Activated CD4-positive, alpha-beta T cell treated with anti-CD3 and anti-CD28 coated beads, Interleukin-2, amount 10 ng/mL, durations not matched to agents 7 days and 5 days (primary cell): ENCODE data around the gene HAPLN3. TPM values are rescaled to one million over a fixed set of nuclear protein-coding genes. Genes with fewer than 3 reads are reported as not detected.
A peak's percentile ranks its signal among the peaks of the same experiment; 100 is the strongest.

Source experiments
- CTCF ChIA-PET: fragments of 350-600 bp; sonication (Branson Sonifier 250); formaldehyde crosslinking; loops from one replicate; lab custom pipeline; 2021; ENCODE audit warnings: antibody characterized with exemption; lab: Charles Lee
- POLR2A ChIA-PET: fragments of 350-600 bp; sonication (Branson Sonifier 250); formaldehyde crosslinking; loops from one replicate; lab custom pipeline; 2021; ENCODE audit warnings: antibody characterized with exemption; lab: Charles Lee
- DNase-seq: peaks from one replicate; pipeline ENCODE4 v3.0.0-alpha.2; 2020
- H3K27ac Mint-ChIP-seq: one replicate; pipeline ENCODE4 v1.8.0; 2021; ENCODE audit warnings: mild to moderate bottlenecking, moderate library complexity, mixed read lengths
- H3K27me3 Mint-ChIP-seq: one replicate; pipeline ENCODE4 v1.8.0; 2021; ENCODE audit warnings: mixed read lengths
- H3K36me3 Mint-ChIP-seq: one replicate; pipeline ENCODE4 v1.8.0; 2021; ENCODE audit warnings: low read depth, mixed read lengths
- H3K4me1 Mint-ChIP-seq: one replicate; pipeline ENCODE4 v1.8.0; 2021; ENCODE audit warnings: mixed read lengths
- H3K4me3 Mint-ChIP-seq: one replicate; pipeline ENCODE4 v1.8.0; 2021; ENCODE audit warnings: mild to moderate bottlenecking, moderate library complexity, mixed read lengths
- H3K9me3 Mint-ChIP-seq: one replicate; pipeline ENCODE4 v1.8.0; 2021; ENCODE audit warnings: mixed read lengths
- total RNA-seq, 2 experiments: library from RNA; stranded (reverse); gene quantifications; one replicate each; pipeline ENCODE4 v1.2.3, GENCODE V29; 2021

The HAPLN3 gene
- total RNA-seq, 2 experiments from 2014 or later: 75.4 to 86.1 TPM

DNA sequence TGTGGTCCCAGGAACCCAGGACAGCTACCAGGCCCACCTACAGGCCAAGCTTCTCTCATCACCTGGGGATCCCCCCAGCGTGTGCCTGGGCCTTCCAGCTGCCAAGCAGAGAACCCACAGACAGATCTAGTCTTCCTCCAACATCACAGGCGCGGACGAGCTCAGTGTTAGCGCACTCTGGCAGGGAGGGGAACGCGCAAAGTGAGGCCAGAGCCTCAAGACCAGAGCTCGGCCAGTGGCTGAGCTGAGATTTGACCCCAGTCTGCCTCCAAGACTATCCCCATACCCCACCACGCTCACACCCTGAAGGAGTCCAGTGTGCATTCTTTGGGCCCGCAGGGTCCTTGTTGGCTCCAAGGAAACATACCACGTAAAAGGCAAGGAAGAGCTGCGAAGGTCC is 12.8 kb upstream of the HAPLN3 start:
- Mint-ChIP-seq H3K27ac (peak overlapping the region; percentile 39), H3K36me3 (peaks cover 29% of the 10 kb centered on the region), H3K27me3 (no peaks in the 10 kb centered on the region), H3K4me3 (no peak overlapping the region), H3K9me3 (no peaks in the 10 kb centered on the region), H3K4me1 (peaks cover 42% of the 10 kb centered on the region)
- ChIA-PET POLR2A (no interaction called here), CTCF (interaction anchor here (0.8 to 1.7 kb wide), 3 partner anchors 8 to 13 kb away, joined by 3 to 10 read pairs (median 3); partner anchors contain the start of gene HAPLN3)
- DNase-seq: no peak

DNA sequence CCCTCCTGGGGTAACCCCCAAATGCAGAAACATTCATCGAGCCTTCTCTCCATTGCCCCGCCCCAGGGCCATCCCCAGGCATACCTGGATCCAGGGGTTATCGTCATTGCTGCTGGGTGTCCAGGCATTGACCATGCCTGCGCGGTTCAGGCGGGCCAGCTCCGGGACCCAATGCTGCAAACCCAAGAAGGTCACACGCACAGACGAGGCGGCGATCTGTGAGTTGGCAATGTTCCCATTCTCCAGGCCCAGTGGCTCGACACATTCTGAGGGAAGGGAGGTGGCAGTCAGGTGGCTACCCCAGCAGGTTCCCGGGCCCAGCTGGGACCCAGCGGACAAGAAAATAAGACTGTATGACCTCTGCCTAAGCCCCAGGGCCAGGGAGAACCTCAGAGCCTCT is 11.8 kb upstream of the HAPLN3 start:
- no peak overlapping the region for H3K4me3 Mint-ChIP-seq
- CTCF ChIA-PET: interaction anchor here (0.8 kb wide), 1 partner anchor 9 kb away, joined by 3 read pairs; no protein-coding TSS in a partner anchor
- peaks cover 29% of the 10 kb centered on the region for H3K36me3 Mint-ChIP-seq
- no peaks in the 10 kb centered on the region for H3K27me3 Mint-ChIP-seq
- DNase-seq: no peak
- POLR2A ChIA-PET: no interaction called here
- H3K27ac Mint-ChIP-seq: peak overlapping the region; percentile 60
- no peaks in the 10 kb centered on the region for H3K9me3 Mint-ChIP-seq
- peaks cover 44% of the 10 kb centered on the region for H3K4me1 Mint-ChIP-seq

DNA sequence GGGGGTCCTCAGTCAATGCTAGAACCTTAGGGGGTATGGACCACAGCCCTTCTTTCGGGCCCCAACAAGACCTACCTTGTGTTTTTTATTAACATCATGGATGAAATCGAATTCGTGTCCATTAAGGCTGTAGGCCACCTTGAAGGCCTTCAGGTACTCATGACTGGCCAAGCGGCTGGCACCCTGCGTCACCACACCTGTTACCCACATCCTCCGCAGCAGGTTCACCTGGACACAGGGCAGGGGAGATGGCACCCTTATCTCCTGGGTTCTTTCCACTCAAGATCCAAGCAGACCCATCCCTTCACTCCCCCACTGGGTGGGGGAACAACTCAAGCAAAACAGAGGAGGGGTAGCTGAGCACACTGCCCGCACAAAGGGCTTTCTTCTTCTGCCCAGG is 11.2 kb upstream of the HAPLN3 start:
- ChIA-PET CTCF (interaction anchor here (0.6 to 3.4 kb wide), 2 partner anchors 11 to 297 kb away, joined by 3 to 45 read pairs; no protein-coding TSS in a partner anchor), POLR2A (no interaction called here)
- H3K4me3 Mint-ChIP-seq: no peak overlapping the region
- H3K27me3 Mint-ChIP-seq: no peaks in the 10 kb centered on the region
- peak overlapping the region; percentile 60 for H3K27ac Mint-ChIP-seq
- H3K4me1 Mint-ChIP-seq: peaks cover 39% of the 10 kb centered on the region
- peaks cover 29% of the 10 kb centered on the region for H3K36me3 Mint-ChIP-seq
- no peaks in the 10 kb centered on the region for H3K9me3 Mint-ChIP-seq
- DNase-seq: no peak

DNA sequence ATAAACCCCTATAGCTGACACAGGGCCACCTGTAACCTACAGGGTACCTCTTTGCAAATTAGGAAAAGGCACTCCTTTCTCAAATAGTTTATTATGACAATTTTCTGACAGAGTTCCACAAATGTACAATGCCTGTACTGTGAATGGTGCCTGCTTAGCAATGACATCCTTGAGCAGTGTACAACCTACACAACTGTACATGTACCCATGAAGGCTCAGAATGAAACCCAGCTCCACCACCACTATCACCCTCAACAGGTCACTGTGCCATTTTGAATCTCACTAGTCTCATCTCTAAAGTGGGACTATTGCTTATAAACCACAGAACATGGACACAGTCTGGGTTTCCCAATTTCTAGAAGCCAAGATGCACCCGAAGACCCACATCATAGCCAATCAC is 10.8 kb upstream of the HAPLN3 start:
- H3K36me3 Mint-ChIP-seq: peaks cover 29% of the 10 kb centered on the region
- CTCF ChIA-PET: interaction anchor here (0.6 to 3.4 kb wide), 5 partner anchors 12 to 296 kb away, joined by 3 to 45 read pairs (median 3); no protein-coding TSS in a partner anchor
- POLR2A ChIA-PET: no interaction called here
- no peaks in the 10 kb centered on the region for H3K27me3 Mint-ChIP-seq
- H3K27ac Mint-ChIP-seq: peak overlapping the region; percentile 72
- peaks cover 38% of the 10 kb centered on the region for H3K4me1 Mint-ChIP-seq
- no peak for DNase-seq
- no peaks in the 10 kb centered on the region for H3K9me3 Mint-ChIP-seq
- H3K4me3 Mint-ChIP-seq: no peak overlapping the region

DNA sequence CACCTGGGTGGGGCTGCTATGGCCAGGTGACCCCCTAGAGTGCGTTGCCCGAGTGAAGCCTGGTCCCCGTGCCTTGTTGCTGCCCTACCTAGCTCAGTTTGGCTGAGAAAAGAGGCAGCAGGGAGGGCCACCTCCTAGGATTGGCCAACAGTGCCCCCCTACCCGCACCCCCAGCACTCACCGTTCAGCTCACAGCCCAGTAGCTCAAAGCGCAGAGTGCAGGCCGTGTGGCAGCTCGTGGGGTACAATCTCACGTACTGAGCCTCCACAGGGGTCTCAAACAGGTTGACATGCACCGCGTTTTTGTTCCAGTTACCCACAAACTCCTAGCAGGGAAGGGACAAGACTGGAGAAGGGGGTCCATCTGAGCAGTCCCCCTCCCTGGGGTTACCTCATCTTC is 10.2 kb upstream of the HAPLN3 start:
- DNase-seq: no peak
- Mint-ChIP-seq H3K4me3 (no peak overlapping the region), H3K9me3 (no peaks in the 10 kb centered on the region), H3K36me3 (peaks cover 30% of the 10 kb centered on the region), H3K27ac (peak overlapping the region; percentile 95), H3K27me3 (no peaks in the 10 kb centered on the region), H3K4me1 (peaks cover 34% of the 10 kb centered on the region)
- ChIA-PET CTCF (interaction anchor here (0.7 to 3.4 kb wide), 16 partner anchors 10 to 292 kb away, joined by 3 to 45 read pairs (median 4); partner anchors contain the start of genes ABHD2 and HAPLN3), POLR2A (no interaction called here)

DNA sequence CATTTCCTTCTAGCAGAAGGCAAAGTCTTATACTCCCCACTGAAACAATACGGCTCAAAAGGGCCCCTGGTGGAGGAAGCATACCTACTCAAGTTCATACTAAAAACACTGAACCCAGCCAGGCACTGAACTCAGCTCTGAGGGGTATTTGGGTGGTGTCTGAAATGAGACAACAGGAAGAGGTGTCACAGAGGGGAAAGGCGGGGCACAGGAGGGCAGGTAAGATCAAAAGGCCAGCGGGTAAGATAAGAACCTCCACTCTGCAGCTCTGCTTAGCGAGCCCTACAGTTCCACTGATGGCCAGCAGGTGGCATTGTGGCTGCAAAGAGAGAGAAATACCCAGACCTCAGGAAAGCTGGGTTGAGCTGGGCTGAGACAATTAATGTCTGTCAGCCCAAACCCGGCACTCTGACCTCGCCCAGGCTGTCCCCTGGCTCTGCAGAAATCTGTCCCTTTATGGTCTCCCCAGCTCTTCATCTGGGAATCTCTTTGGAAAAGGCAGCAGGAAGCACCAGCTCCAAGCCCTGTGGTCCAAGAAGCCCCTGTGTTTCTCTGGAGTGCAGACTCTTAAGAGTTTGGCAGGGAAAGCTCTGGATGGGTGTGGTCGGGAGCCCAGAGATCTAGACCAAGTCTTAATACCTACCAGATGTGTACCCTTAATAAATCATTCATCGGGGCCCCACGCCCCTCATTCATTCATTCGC is 9.4 kb upstream of the HAPLN3 start:
- peak; percentile 97 for DNase-seq
- no peaks in the 10 kb centered on the region for H3K9me3 Mint-ChIP-seq
- ChIA-PET CTCF (interaction anchor here (0.5 to 3.4 kb wide), 31 partner anchors 8 to 373 kb away, joined by 3 to 45 read pairs (median 4); partner anchors contain the start of genes ABHD2, HAPLN3, ISG20 and MFGE8), POLR2A (interaction anchor here (0.5 to 0.7 kb wide), 2 partner anchors 9 to 70 kb away, joined by 3 read pairs; partner anchors contain the start of gene HAPLN3)
- no peaks in the 10 kb centered on the region for H3K27me3 Mint-ChIP-seq
- H3K36me3 Mint-ChIP-seq: peaks cover 29% of the 10 kb centered on the region
- peak overlapping the region; percentile 95 for H3K27ac Mint-ChIP-seq
- H3K4me1 Mint-ChIP-seq: peaks cover 34% of the 10 kb centered on the region
- peak overlapping the region; percentile 28 for H3K4me3 Mint-ChIP-seq

DNA sequence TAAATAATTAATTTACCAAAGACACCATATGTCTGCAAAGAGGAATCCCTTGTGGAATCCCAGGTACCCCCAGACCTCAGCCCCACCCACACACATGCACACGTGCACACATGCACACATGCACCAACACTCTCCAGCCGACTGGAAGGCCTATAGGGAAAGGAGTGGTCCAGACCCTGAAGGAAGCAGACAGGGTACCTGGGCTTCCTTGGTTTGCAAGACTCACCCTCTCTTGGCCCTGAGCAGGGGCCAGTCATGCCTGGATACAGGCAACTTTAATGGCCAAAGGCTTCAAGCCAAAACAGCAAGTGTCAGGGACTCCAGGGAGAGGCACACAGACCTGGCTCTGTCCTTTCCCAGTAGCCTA is 8.9 kb upstream of the HAPLN3 start:
- ChIA-PET CTCF (interaction anchor here (0.9 to 3.4 kb wide), 24 partner anchors 9 to 295 kb away, joined by 3 to 45 read pairs (median 4); partner anchors contain the start of genes ABHD2, HAPLN3, ISG20 and MFGE8), POLR2A (interaction anchor here (0.5 kb wide), 1 partner anchor 71 kb away, joined by 3 read pairs; no protein-coding TSS in a partner anchor)
- Mint-ChIP-seq H3K36me3 (peaks cover 24% of the 10 kb centered on the region), H3K4me3 (peak overlapping the region; percentile 28), H3K4me1 (peaks cover 34% of the 10 kb centered on the region), H3K27me3 (no peaks in the 10 kb centered on the region), H3K9me3 (no peaks in the 10 kb centered on the region), H3K27ac (peak overlapping the region; percentile 95)
- DNase-seq: no peak

DNA sequence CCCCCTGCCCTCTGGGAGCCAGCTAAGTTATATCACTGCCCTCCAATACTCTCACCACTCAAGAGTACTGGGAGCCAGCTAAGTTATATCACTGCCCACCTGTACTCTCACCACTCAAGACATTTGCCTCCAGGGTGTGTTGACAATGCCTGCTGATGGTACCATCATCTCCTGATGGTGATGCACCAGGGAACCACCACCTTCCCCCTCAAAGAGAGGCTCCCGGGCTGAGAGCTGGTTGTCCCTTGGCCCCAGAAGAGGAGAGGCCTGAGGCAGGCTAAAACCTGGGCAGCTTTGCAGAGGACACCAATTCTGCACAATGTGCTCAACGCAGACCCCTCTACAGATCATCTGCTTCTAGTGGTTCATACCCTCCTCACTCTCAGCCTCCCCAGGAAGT is 7.5 kb upstream of the HAPLN3 start:
- CTCF ChIA-PET: interaction anchor here (0.6 to 2.7 kb wide), 7 partner anchors 7 to 1169 kb away, joined by 3 to 20 read pairs (median 4); partner anchors contain the start of gene HAPLN3
- no peaks in the 10 kb centered on the region for H3K9me3 Mint-ChIP-seq
- H3K36me3 Mint-ChIP-seq: peaks cover 20% of the 10 kb centered on the region
- H3K27ac Mint-ChIP-seq: peak overlapping the region; percentile 95
- DNase-seq: no peak
- H3K27me3 Mint-ChIP-seq: no peaks in the 10 kb centered on the region
- POLR2A ChIA-PET: no interaction called here
- peaks cover 36% of the 10 kb centered on the region for H3K4me1 Mint-ChIP-seq
- no peak overlapping the region for H3K4me3 Mint-ChIP-seq

DNA sequence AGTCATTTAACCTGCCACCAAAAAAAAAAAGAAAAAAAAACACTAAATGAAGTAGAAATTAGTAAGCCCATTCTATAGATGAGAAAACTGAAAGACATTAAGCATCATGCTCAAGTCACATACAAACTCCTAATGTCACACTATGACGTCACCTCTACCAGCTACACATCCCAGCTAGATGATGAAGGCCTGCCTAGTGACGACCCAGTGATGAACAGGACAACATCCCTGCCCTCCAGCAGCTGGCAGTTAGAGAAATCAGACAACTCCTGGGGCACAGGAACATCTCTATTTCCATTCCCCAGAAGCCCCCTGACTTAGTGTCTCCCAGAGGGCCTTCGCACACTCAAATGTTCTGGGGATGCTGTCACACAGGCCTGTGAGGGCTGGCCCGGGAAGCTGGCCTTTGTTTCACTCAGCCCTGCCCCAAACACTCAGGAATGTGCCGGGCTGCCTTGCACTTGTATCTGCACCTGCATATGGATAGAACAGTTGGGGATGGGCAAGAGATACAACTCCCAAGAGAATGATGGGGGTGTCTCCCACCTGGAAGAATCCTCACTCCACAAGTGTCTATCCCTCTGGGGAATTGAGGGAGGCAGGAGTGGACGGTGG is 7.0 kb upstream of the HAPLN3 start:
- Mint-ChIP-seq H3K4me1 (peaks cover 42% of the 10 kb centered on the region), H3K4me3 (no peak overlapping the region), H3K27ac (peak overlapping the region; percentile 95), H3K36me3 (peaks cover 20% of the 10 kb centered on the region), H3K27me3 (no peaks in the 10 kb centered on the region), H3K9me3 (no peaks in the 10 kb centered on the region)
- DNase-seq: no peak
- ChIA-PET CTCF (interaction anchor here (0.6 to 1.1 kb wide), 4 partner anchors 149 to 1169 kb away, joined by 3 to 4 read pairs (median 3); no protein-coding TSS in a partner anchor), POLR2A (no interaction called here)

DNA sequence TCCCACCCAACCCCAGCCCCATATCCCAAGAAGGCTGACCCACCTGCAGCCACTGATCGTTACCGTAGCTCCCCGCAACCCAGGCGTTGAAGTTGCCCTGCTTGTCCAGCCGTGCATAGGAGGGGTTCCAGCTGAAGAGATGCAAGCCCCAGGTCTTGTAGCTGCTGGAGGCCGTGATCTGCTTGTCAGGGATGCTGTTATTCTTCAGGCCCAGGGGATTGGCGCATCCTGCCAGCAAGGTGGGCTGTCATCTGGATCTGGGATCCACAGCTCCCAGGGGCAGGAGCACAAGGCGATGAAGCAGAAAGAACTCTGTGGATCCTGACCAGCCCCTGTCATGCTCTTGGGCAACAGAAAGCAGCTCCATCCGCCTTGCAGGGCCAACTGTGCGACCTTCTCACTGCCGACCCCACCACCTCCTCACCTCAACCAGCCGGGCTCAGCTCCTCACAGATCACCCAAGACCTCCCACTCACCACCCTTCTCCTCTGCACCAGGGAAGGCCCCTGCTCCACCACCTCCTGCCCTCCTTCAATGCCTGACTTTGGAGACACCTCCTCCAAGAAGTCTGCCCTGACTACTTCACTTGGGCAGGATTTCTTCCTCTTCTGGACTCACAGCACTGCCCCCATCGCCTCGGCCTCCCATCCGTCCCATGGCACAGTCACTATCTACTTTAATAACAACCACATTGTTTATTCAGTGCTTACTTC is 6.3 kb upstream of the HAPLN3 start:
- ChIA-PET POLR2A (no interaction called here), CTCF (interaction anchor here (0.6 to 1.6 kb wide), 5 partner anchors 11 to 1170 kb away, joined by 3 to 4 read pairs (median 3); no protein-coding TSS in a partner anchor)
- Mint-ChIP-seq H3K4me3 (no peak overlapping the region), H3K27me3 (no peaks in the 10 kb centered on the region), H3K9me3 (no peaks in the 10 kb centered on the region), H3K27ac (peak overlapping the region; percentile 95), H3K36me3 (peaks cover 20% of the 10 kb centered on the region), H3K4me1 (peaks cover 48% of the 10 kb centered on the region)
- no peak for DNase-seq

DNA sequence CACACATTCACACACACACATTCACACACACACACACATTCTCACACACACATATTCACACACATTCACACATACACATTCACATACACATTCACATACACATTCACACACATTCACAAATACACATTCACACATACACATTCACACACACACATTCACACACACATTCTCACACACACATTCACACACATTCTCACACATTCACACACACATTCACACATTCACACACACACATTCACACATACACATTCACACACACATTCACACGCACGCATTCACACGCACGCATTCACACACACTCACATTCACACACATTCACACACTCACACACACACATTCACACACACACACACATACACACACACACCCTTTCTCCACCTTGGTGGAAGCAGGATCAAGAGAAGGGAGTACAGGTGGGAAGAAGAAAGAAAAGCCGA is 5.7 kb upstream of the HAPLN3 start:
- no peak for DNase-seq
- H3K27me3 Mint-ChIP-seq: no peaks in the 10 kb centered on the region
- ChIA-PET CTCF (interaction anchor here (1.4 to 1.6 kb wide), 2 partner anchors 11 to 113 kb away, joined by 3 to 4 read pairs; no protein-coding TSS in a partner anchor), POLR2A (no interaction called here)
- peaks cover 17% of the 10 kb centered on the region for H3K36me3 Mint-ChIP-seq
- no peak overlapping the region for H3K27ac Mint-ChIP-seq
- no peak overlapping the region for H3K4me3 Mint-ChIP-seq
- no peaks in the 10 kb centered on the region for H3K9me3 Mint-ChIP-seq
- peaks cover 49% of the 10 kb centered on the region for H3K4me1 Mint-ChIP-seq
